Measurements from ENCODE around the gene STIMATE.

- TF ChIP-seq CTCF (IDR thresholded peaks at IDR 0.05; ENCODE audit: low read length) (peak; percentile 63), EZH2 (IDR thresholded peaks at IDR 0.05; ENCODE audit: borderline replicate concordance, low read length) (no peak)
These were observed 51.5 kb downstream of the STIMATE start for GRCh38 chr3:52845691-52846431.
